Keratinocyte (primary cell): ENCODE results near the gene PRR16. TPM values are rescaled to one million over a fixed set of nuclear protein-coding genes. Genes with fewer than 3 reads are reported as not detected.

Experiments used
- DNase-seq: peaks from one replicate; pipeline ENCODE4 v3.0.0-alpha.2; 2011; ENCODE audit warnings: low read depth, missing footprints, low spot score
- FAIRE-seq: peaks from 2 replicates; lab custom pipeline; 2011; peaks lifted over from hg19 to GRCh38; lab: Jason Lieb, UNC
- H2AFZ ChIP-seq: 2 replicates; pipeline ENCODE4 v1.6.0; 2012; ENCODE audit warnings: low read length, control low read depth, inconsistent platforms; ENCODE audit not compliant: control insufficient read depth
- H3K27ac ChIP-seq: 2 replicates; pipeline ENCODE4 v1.5.1; 2011; ENCODE audit warnings: low read length; ENCODE audit not compliant: control insufficient read depth, insufficient read depth
- H3K27me3 ChIP-seq: 3 replicates; pipeline ENCODE4 v1.6.0; 2011; ENCODE audit warnings: low read length; ENCODE audit not compliant: control insufficient read depth, insufficient read depth; ENCODE audit errors: extremely low read depth
- H3K36me3 ChIP-seq, 2 experiments: 2 replicates in 1 of 2; 3 replicates in 1 of 2; pipeline ENCODE4 v1.5.1; 2011; ENCODE audit warnings: low read length in 2 of 2, mild to moderate bottlenecking in 1 of 2; ENCODE audit not compliant: control insufficient read depth in 2 of 2, insufficient read depth in 2 of 2; ENCODE audit errors: extremely low read depth in 1 of 2
- H3K4me1 ChIP-seq: 3 replicates; pipeline ENCODE4 v1.5.1; 2011; ENCODE audit warnings: low read length; ENCODE audit not compliant: control insufficient read depth, insufficient read depth; ENCODE audit errors: extremely low read depth
- H3K4me2 ChIP-seq: 3 replicates; pipeline ENCODE4 v1.6.0; 2011; ENCODE audit warnings: low read depth, low read length; ENCODE audit not compliant: control insufficient read depth, insufficient read depth; ENCODE audit errors: extremely low read depth
- H3K4me3 ChIP-seq, 3 experiments: fragments of 200-600 bp in 1 of 3; sonication (generic) in 1 of 3; 2 replicates in 2 of 3; 3 replicates in 1 of 3; pipeline ENCODE4 v1.5.1; 2011 to 2016; ENCODE audit warnings: low read length in 3 of 3, mild to moderate bottlenecking in 3 of 3, control low read depth in 2 of 3, inconsistent platforms in 1 of 3, low read depth in 1 of 3, mixed read lengths in 1 of 3, mixed run types in 1 of 3, moderate library complexity in 1 of 3; ENCODE audit not compliant: control insufficient read depth in 2 of 3, insufficient read depth in 2 of 3; ENCODE audit errors: extremely low read depth in 1 of 3
- H3K79me2 ChIP-seq: 2 replicates; pipeline ENCODE4 v1.6.0; 2012; ENCODE audit warnings: low read length; ENCODE audit not compliant: control insufficient read depth, insufficient read depth
- H3K9ac ChIP-seq: 3 replicates; pipeline ENCODE4 v1.6.0; 2011; ENCODE audit warnings: low read length; ENCODE audit not compliant: control insufficient read depth, insufficient read depth; ENCODE audit errors: extremely low read depth
- H3K9me1 ChIP-seq: 3 replicates; pipeline ENCODE4 v1.6.0; 2011; ENCODE audit warnings: low read length; ENCODE audit not compliant: control insufficient read depth, insufficient read depth; ENCODE audit errors: extremely low read depth
- H3K9me3 ChIP-seq: 2 replicates; pipeline ENCODE4 v1.5.1; 2012; ENCODE audit warnings: low read depth, low read length; ENCODE audit not compliant: control insufficient read depth
- H4K20me1 ChIP-seq: 3 replicates; pipeline ENCODE4 v1.6.0; 2011; ENCODE audit warnings: low read length; ENCODE audit not compliant: control insufficient read depth, insufficient read depth; ENCODE audit errors: extremely low read depth
- EZH2 ChIP-seq: IDR thresholded peaks from one replicate; pipeline ENCODE4 v1.6.1; 2012; ENCODE audit warnings: inconsistent platforms, mild to moderate bottlenecking, low read length, moderate library complexity
- dilution Hi-C: fragments of 300-500 bp; cut with MboI; formaldehyde crosslinking; loops from one replicate; pipeline ENCODE4 v1.7.0; 2020; ENCODE audit warnings: low sequenced_read_pairs; ENCODE audit not compliant: extremely low pct_ligation_motif_present
- polyA plus RNA-seq, 5 experiments: library from polyadenylated mRNA; depleted of rRNA in 3 of 5; stranded (reverse) in 3 of 5; stranded (forward) in 1 of 5; unstranded in 1 of 5; fragments of >200 nt; gene quantifications; 1 replicate in 1 of 5; 2 replicates in 3 of 5; 3 replicates in 1 of 5; pipeline versions ENCODE4 v1.2.1 to v1.2.3, GENCODE V29; 2011 to 2012; ENCODE audit warnings: missing spikeins in 2 of 5, low read depth in 1 of 5, low replicate concordance in 1 of 5
- TF ChIP-seq, protein P1 (sequence below), 3 experiments: IDR thresholded peaks in 1 of 3; conservative IDR thresholded peaks in 1 of 3; optimal IDR thresholded peaks in 1 of 3; 2 replicates in 2 of 3; 3 replicates in 1 of 3; pipeline versions ENCODE3 to v1.5.1; 2011; ENCODE audit warnings: low read length in 3 of 3, mild to moderate bottlenecking in 3 of 3, moderate library complexity in 2 of 3, control low read depth in 1 of 3, inconsistent platforms in 1 of 3; ENCODE audit not compliant: insufficient read depth in 2 of 3; ENCODE audit errors: extremely low read depth in 1 of 3

The PRR16 gene
- polyA plus RNA-seq, 1 donor (not counting 4 experiments of a cell fraction or from before 2014, with no cell fraction given): 0.05 TPM

- dilution Hi-C loops: no loop called here
- Histone ChIP-seq H3K4me1 (no peaks in the 10 kb centered on the region), H3K9ac (no peak overlapping the region), H3K27me3 (no peaks in the 10 kb centered on the region), H3K27ac (no peak overlapping the region), H3K36me3 (no peaks in the 10 kb centered on the region), H3K4me3 (no peak overlapping the region), H3K9me3 (no peaks in the 10 kb centered on the region), H4K20me1 (no peaks in the 10 kb centered on the region), H3K9me1 (no peaks in the 10 kb centered on the region), H2AFZ (no peak overlapping the region), H3K79me2 (no peaks in the 10 kb centered on the region), H3K4me2 (no peak overlapping the region)
- TF ChIP-seq EZH2: no peak
- TF ChIP-seq, protein P1, sequence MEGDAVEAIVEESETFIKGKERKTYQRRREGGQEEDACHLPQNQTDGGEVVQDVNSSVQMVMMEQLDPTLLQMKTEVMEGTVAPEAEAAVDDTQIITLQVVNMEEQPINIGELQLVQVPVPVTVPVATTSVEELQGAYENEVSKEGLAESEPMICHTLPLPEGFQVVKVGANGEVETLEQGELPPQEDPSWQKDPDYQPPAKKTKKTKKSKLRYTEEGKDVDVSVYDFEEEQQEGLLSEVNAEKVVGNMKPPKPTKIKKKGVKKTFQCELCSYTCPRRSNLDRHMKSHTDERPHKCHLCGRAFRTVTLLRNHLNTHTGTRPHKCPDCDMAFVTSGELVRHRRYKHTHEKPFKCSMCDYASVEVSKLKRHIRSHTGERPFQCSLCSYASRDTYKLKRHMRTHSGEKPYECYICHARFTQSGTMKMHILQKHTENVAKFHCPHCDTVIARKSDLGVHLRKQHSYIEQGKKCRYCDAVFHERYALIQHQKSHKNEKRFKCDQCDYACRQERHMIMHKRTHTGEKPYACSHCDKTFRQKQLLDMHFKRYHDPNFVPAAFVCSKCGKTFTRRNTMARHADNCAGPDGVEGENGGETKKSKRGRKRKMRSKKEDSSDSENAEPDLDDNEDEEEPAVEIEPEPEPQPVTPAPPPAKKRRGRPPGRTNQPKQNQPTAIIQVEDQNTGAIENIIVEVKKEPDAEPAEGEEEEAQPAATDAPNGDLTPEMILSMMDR (optimal IDR thresholded peaks at IDR 0.05 in 1 of 3, IDR thresholded peaks at IDR 0.05 in 1 of 3, conservative IDR thresholded peaks at IDR 0.05 in 1 of 3; ENCODE audit: extremely low read depth in 1 of 3, insufficient read depth in 2 of 3, low read length in 3 of 3): no peak
- FAIRE-seq (no peak), DNase-seq (no peak)
These were observed 40.0 kb downstream of the PRR16 start for GRCh38 chr5:120504057-120504456.

DNA sequence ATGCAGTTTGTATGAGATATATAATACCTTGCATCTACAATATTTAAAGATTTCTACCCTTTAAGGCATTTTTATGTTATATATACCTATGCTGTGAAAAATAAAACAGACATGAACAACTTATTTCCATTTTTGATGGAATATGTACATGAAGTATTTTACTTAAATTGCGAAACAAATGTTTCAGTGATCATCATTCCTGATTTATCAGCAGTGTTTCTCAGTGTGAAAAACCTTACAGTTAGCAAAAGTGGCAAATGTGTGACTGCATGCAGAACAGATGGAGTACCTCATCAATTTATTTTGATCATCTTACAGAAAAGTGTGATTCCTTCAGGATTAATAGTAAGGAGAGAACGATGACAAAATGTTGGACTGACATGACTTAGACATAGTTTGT lies 43.1 kb downstream of the PRR16 start:
- H4K20me1 ChIP-seq: no peaks in the 10 kb centered on the region
- H3K27ac ChIP-seq: no peak overlapping the region
- DNase-seq: no peak
- dilution Hi-C loops: no loop called here
- no peaks in the 10 kb centered on the region for H3K9me1 ChIP-seq
- H3K9ac ChIP-seq: no peak overlapping the region
- H3K79me2 ChIP-seq: no peaks in the 10 kb centered on the region
- H3K4me2 ChIP-seq: no peak overlapping the region
- FAIRE-seq: no peak
- no peaks in the 10 kb centered on the region for H3K9me3 ChIP-seq
- TF ChIP-seq, protein P1 (optimal IDR thresholded peaks at IDR 0.05 in 1 of 3, IDR thresholded peaks at IDR 0.05 in 1 of 3, conservative IDR thresholded peaks at IDR 0.05 in 1 of 3; ENCODE audit: extremely low read depth in 1 of 3, insufficient read depth in 2 of 3, low read length in 3 of 3): no peak
- TF ChIP-seq EZH2: no peak
- no peaks in the 10 kb centered on the region for H3K4me1 ChIP-seq
- H3K4me3 ChIP-seq: no peak overlapping the region
- no peaks in the 10 kb centered on the region for H3K27me3 ChIP-seq
- no peak overlapping the region for H2AFZ ChIP-seq
- H3K36me3 ChIP-seq: no peaks in the 10 kb centered on the region
